K562 (cell line): ENCODE results near the gene CCDC194. TPM values are rescaled to one million over a fixed set of nuclear protein-coding genes. Genes with fewer than 3 reads are reported as not detected.

Source experiments
- ATAC-seq: fragments of 200-7000 bp; cut with Tn5 transposase; 3 replicates; pipeline ENCODE4 v1.9.1; 2020; ENCODE audit warnings: moderate library complexity
- BruUV-seq: library from RNA; stranded (reverse); fragments of 400-500 nt; replicated peaks from 2 replicates; lab custom pipeline; 2021; lab: Mats Ljungman, UMichigan
- CTCF ChIA-PET: fragments of 300-600 bp; formaldehyde crosslinking; extraction: SDS; loops from one replicate; lab custom pipeline; 2021; ENCODE audit warnings: low intra/inter-chr PET ratio; lab: Yijun Ruan, JAX
- POLR2A ChIA-PET: fragments of 300-600, 350-650 bp; sonication (Branson Sonifier 250); formaldehyde crosslinking; extraction: SDS; loops from one replicate; lab custom pipeline; 2021; ENCODE audit warnings: antibody characterized with exemption, inconsistent platforms; lab: Yijun Ruan, JAX
- DNase-seq, 4 experiments: peaks; one replicate each; pipeline versions ENCODE4 v3.0.0 to v3.0.0-alpha.2; 2011 to 2018; ENCODE audit warnings: low spot score in 3 of 4, mixed read lengths in 3 of 4; ENCODE audit errors: extremely low read depth in 1 of 4
- FAIRE-seq: peaks from 2 replicates; lab custom pipeline; 2011; peaks lifted over from hg19 to GRCh38; lab: Jason Lieb, UNC
- H2AFZ ChIP-seq: 2 replicates; pipeline ENCODE4 v1.6.0; 2011; ENCODE audit warnings: low read depth, low read length, control low read depth, inconsistent platforms
- H3K27ac ChIP-seq: fragments of 200-600 bp; 3 replicates; pipeline ENCODE4 v1.8.0; 2011; ENCODE audit warnings: low read depth, mild to moderate bottlenecking, control low read depth, inconsistent platforms, low read length, moderate library complexity, mixed read lengths; ENCODE audit errors: extremely low read depth
- H3K27me3 ChIP-seq, 2 experiments: fragments of 300-600 bp in 1 of 2; 2 replicates in 1 of 2; 3 replicates in 1 of 2; pipeline versions ENCODE4 v1.6.0 to v1.8.0; 2011; ENCODE audit warnings: inconsistent platforms in 2 of 2, low read length in 2 of 2, mild to moderate bottlenecking in 1 of 2, mixed read lengths in 1 of 2, moderate library complexity in 1 of 2; ENCODE audit not compliant: control insufficient read depth in 2 of 2, insufficient read depth in 2 of 2
- H3K36me3 ChIP-seq: fragments of 300-600 bp; 3 replicates; pipeline ENCODE4 v1.8.0; 2011; ENCODE audit warnings: mild to moderate bottlenecking, low read length, inconsistent platforms; ENCODE audit not compliant: control insufficient read depth, insufficient read depth
- H3K4me1 ChIP-seq, 2 experiments: fragments of 200-600 bp in 1 of 2; replicated peaks in 1 of 2; 2 replicates in 1 of 2; 3 replicates in 1 of 2; pipeline versions ENCODE4 v1.5.1 to v1.8.0; 2011; ENCODE audit warnings: inconsistent platforms in 2 of 2, low read length in 2 of 2, mild to moderate bottlenecking in 1 of 2, mixed read lengths in 1 of 2, moderate library complexity in 1 of 2; ENCODE audit not compliant: control insufficient read depth in 2 of 2, insufficient read depth in 2 of 2
- H3K4me2 ChIP-seq: 2 replicates; pipeline ENCODE4 v1.6.1; 2011; ENCODE audit warnings: low read length, control low read depth, inconsistent platforms, mixed read lengths; ENCODE audit not compliant: insufficient read depth
- H3K4me3 ChIP-seq: fragments of 200-600 bp; sonication (generic), shearing (Covaris generic); 2 replicates; pipeline ENCODE4 v1.5.1; 2016; ENCODE audit warnings: control low read depth, inconsistent platforms
- H3K79me2 ChIP-seq: fragments of 200-600 bp; 3 replicates; pipeline ENCODE4 v1.8.0; 2011; ENCODE audit warnings: low read length, inconsistent platforms; ENCODE audit not compliant: control insufficient read depth, insufficient read depth
- H3K9ac ChIP-seq, 2 experiments: 2 replicates each; pipeline versions ENCODE4 v1.6.0 to v1.6.1; 2011; ENCODE audit warnings: low read depth in 2 of 2, low read length in 2 of 2, control low read depth in 1 of 2, inconsistent platforms in 1 of 2, mild to moderate bottlenecking in 1 of 2, mixed read lengths in 1 of 2; ENCODE audit not compliant: insufficient read depth in 1 of 2
- H3K9me1 ChIP-seq: one replicate; pipeline ENCODE4 v1.6.0; 2011; ENCODE audit warnings: inconsistent platforms, mild to moderate bottlenecking, low read length, moderate library complexity; ENCODE audit not compliant: control insufficient read depth, insufficient read depth
- H3K9me3 ChIP-seq: replicated peaks from 2 replicates; pipeline ENCODE4 v1.5.1; 2011; ENCODE audit warnings: low read depth, low read length, inconsistent platforms; ENCODE audit not compliant: control insufficient read depth, insufficient read depth
- H4K20me1 ChIP-seq: replicated peaks from 2 replicates; pipeline ENCODE4 v1.6.1; 2011; ENCODE audit warnings: low read length, inconsistent platforms, mixed read lengths; ENCODE audit not compliant: control insufficient read depth, insufficient read depth
- COPS2 ChIP-seq: fragments of 450-650 bp; conservative IDR thresholded peaks from 2 replicates; pipeline ENCODE4 v1.6.1; 2016; ENCODE audit warnings: mild to moderate bottlenecking, moderate library complexity
- GTF2B ChIP-seq: IDR thresholded peaks from 2 replicates; pipeline ENCODE4 v1.6.1; 2011; ENCODE audit not compliant: insufficient read length; ENCODE audit errors: extremely low read depth
- HEY1 ChIP-seq: fragments of 250-450 bp; sonication (Bioruptor Pico); IDR thresholded peaks from 2 replicates; pipeline ENCODE4 v1.5.0; 2020; ENCODE audit warnings: mild to moderate bottlenecking, moderate library complexity, borderline replicate concordance
- HNRNPLL ChIP-seq: fragments of 200-400 bp; formaldehyde crosslinking; IDR thresholded peaks from 2 replicates; pipeline ENCODE4 v1.6.1; 2017; ENCODE audit warnings: low read length, low read depth, mild to moderate bottlenecking; ENCODE audit not compliant: poor library complexity, severe bottlenecking
- KAT2B ChIP-seq: IDR thresholded peaks from one replicate; pipeline ENCODE4 v1.6.1; 2012; ENCODE audit warnings: low read depth, mild to moderate bottlenecking, control low read depth, inconsistent platforms, low read length, moderate library complexity
- KLF1 ChIP-seq: fragments of 450-650 bp; IDR thresholded peaks from 2 replicates; pipeline ENCODE4 v1.6.1; 2016; ENCODE audit warnings: missing genetic modification characterization, missing compliant biosample characterization
- NFXL1 ChIP-seq: fragments of 450-650 bp; formaldehyde crosslinking; IDR thresholded peaks from 2 replicates; pipeline ENCODE4 v1.4.0; 2021; ENCODE audit warnings: mild to moderate bottlenecking
- NR4A1 ChIP-seq, 2 experiments: fragments of 250-450 bp in 1 of 2; fragments of 450-650 bp in 1 of 2; sonication (Bioruptor Pico) in 1 of 2; IDR thresholded peaks; 2 replicates each; pipeline versions ENCODE4 v1.4.0 to v1.6.1; 2016 to 2020; ENCODE audit warnings: mild to moderate bottlenecking in 2 of 2, missing compliant biosample characterization in 1 of 2, missing genetic modification characterization in 1 of 2, moderate library complexity in 1 of 2
- RFX7 ChIP-seq: fragments of 250-450 bp; sonication (Bioruptor Pico); IDR thresholded peaks from 2 replicates; pipeline ENCODE4 v1.5.1; 2021; ENCODE audit warnings: mild to moderate bottlenecking
- SOX6 ChIP-seq: fragments of 450-650 bp; IDR thresholded peaks from 2 replicates; pipeline ENCODE4 v1.6.1; 2014; ENCODE audit warnings: mild to moderate bottlenecking
- ZNF224 ChIP-seq: sonication (generic); formaldehyde crosslinking; IDR thresholded peaks from 2 replicates; pipeline ENCODE4 v1.8.0; 2022; ENCODE audit warnings: mild to moderate bottlenecking, missing genetic modification reagents
- ZNF764 ChIP-seq: fragments of 250-450 bp; sonication (Bioruptor Pico); IDR thresholded peaks from 2 replicates; pipeline ENCODE4 v1.4.0; 2020; ENCODE audit warnings: low read depth, mild to moderate bottlenecking, moderate library complexity
- WGBS: fragments of 100-300 bp; shearing (Covaris generic); methylation state at CpG from one replicate; pipeline ENCODE4 v1.1.6; 2016; ENCODE audit warnings: low coverage, mixed read lengths; ENCODE audit not compliant: insufficient coverage; ENCODE audit errors: missing lambda C conversion rate; 5-methylcytosine and 5-hydroxymethylcytosine counted together
- in situ Hi-C: fragments of 300-500 bp; cut with MboI; formaldehyde crosslinking; loops from 4 replicates; pipeline ENCODE4 v1.15.0; 2018; ENCODE audit warnings: inconsistent platforms, mixed read lengths
- intact Hi-C: fragments of 100-400 bp; cut with micrococcal nuclease; formaldehyde crosslinking; loops from 2 replicates; pipeline ENCODE4 v1.14.2; 2022
- polyA plus RNA-seq, 8 experiments: library from polyadenylated mRNA; depleted of rRNA in 4 of 8; stranded (reverse) in 5 of 8; unstranded in 3 of 8; fragments of >200 nt; fragmentation: Nextera tagmentation in 2 of 8; fragmentation: Illumina TruSeq in 1 of 8; extraction: Ambion mirVana in 2 of 8; extraction: Trizol in 1 of 8; gene quantifications; 2 replicates each; pipeline versions ENCODE4 v1.2.1 to v1.2.3, GENCODE V29; 2011 to 2014; ENCODE audit warnings: inconsistent platforms in 1 of 8, missing spikeins in 1 of 8
- total RNA-seq, 7 experiments: library from RNA; depleted of rRNA in 6 of 7; stranded (reverse); fragments of >200 nt in 6 of 7; fragmentation: Illumina TruSeq in 2 of 7; extraction: Trizol in 2 of 7; gene quantifications; 2 replicates each; pipeline versions ENCODE4 v1.2.1 to v1.2.3, GENCODE V29; 2011 to 2021; ENCODE audit warnings: low replicate concordance in 1 of 7
- TF ChIP-seq, protein P1 (sequence below): fragments of 250-450 bp; sonication (Bioruptor Pico); IDR thresholded peaks from 2 replicates; pipeline ENCODE4 v1.5.0; 2022; ENCODE audit warnings: mild to moderate bottlenecking
- TF ChIP-seq, protein P2 (sequence below): fragments of 250-450 bp; sonication (Bioruptor Pico); IDR thresholded peaks from 2 replicates; pipeline ENCODE4 v1.5.0; 2020; ENCODE audit warnings: mild to moderate bottlenecking

The CCDC194 gene
- total and polyA plus RNA-seq, 9 of the 15 experiments (the other 6 are each of a cell fraction or from before 2014, with no cell fraction given): 0.13 to 1.3 (median 0.39) TPM; not detected in 3

DNA sequence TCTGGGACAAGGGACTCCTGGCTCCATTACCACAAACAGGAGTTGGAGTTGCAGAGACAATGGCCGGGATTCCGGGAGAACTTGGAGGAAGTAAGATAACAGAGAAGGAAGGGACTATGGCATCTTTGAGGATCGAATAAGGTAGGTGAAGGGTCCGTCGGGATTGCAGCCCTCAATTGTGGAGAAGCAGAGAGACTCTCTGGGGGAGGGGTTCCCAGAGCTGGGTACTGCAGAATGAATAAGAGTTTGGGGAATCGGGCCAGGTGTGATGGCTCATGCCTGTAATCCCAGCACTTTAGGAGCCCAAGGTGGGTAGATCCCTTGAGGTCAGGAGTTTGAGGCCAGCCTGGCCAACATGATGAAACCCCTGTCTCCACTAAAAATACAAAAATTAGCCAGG, 7.6 kb upstream of the CCDC194 start:
- Histone ChIP-seq H3K4me2 (no peak overlapping the region), H2AFZ (no peak overlapping the region), H3K4me1 (peaks cover 17 to 42% of the 10 kb centered on the region in 2 experiments; a peak in 4 of 5 replicates), H3K27me3 (no peaks in the 10 kb centered on the region), H3K27ac (no peak overlapping the region), H3K36me3 (peaks cover 43% of the 10 kb centered on the region; the same call in 2 of the 3 replicates), H3K79me2 (peaks cover 47% of the 10 kb centered on the region), H3K4me3 (no peak overlapping the region), H4K20me1 (0 out of 2 replicates have a peak, but pooled peaks cover 3% of the 10 kb centered on the region), H3K9me1 (no peaks in the 10 kb centered on the region), H3K9me3 (no peaks in the 10 kb centered on the region), H3K9ac (no peak overlapping the region)
- TF ChIP-seq NFXL1 (CRISPR knock-in tag): no peak
- TF ChIP-seq, protein P1, sequence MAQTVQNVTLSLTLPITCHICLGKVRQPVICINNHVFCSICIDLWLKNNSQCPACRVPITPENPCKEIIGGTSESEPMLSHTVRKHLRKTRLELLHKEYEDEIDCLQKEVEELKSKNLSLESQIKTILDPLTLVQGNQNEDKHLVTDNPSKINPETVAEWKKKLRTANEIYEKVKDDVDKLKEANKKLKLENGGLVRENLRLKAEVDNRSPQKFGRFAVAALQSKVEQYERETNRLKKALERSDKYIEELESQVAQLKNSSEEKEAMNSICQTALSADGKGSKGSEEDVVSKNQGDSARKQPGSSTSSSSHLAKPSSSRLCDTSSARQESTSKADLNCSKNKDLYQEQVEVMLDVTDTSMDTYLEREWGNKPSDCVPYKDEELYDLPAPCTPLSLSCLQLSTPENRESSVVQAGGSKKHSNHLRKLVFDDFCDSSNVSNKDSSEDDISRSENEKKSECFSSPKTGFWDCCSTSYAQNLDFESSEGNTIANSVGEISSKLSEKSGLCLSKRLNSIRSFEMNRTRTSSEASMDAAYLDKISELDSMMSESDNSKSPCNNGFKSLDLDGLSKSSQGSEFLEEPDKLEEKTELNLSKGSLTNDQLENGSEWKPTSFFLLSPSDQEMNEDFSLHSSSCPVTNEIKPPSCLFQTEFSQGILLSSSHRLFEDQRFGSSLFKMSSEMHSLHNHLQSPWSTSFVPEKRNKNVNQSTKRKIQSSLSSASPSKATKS (CRISPR knock-in tag): no peak
- TF ChIP-seq NR4A1 (CRISPR knock-in tag; IDR thresholded peaks at IDR 0.05): no peak
- TF ChIP-seq NR4A1 (tag; IDR thresholded peaks at IDR 0.05): no peak
- no peak for TF ChIP-seq SOX6
- TF ChIP-seq COPS2: no peak
- TF ChIP-seq ZNF224: no peak
- TF ChIP-seq, protein P2, sequence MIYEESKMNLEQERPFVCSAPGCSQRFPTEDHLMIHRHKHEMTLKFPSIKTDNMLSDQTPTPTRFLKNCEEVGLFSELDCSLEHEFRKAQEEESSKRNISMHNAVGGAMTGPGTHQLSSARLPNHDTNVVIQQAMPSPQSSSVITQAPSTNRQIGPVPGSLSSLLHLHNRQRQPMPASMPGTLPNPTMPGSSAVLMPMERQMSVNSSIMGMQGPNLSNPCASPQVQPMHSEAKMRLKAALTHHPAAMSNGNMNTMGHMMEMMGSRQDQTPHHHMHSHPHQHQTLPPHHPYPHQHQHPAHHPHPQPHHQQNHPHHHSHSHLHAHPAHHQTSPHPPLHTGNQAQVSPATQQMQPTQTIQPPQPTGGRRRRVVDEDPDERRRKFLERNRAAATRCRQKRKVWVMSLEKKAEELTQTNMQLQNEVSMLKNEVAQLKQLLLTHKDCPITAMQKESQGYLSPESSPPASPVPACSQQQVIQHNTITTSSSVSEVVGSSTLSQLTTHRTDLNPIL (CRISPR knock-in tag): no peak
- no peak for TF ChIP-seq KLF1 (tag)
- no peak for TF ChIP-seq ZNF764 (CRISPR knock-in tag)
- TF ChIP-seq KAT2B: no peak
- no peak for TF ChIP-seq GTF2B
- TF ChIP-seq HNRNPLL: no peak
- TF ChIP-seq RFX7 (CRISPR knock-in tag): no peak
- TF ChIP-seq HEY1 (CRISPR knock-in tag): no peak
- ATAC-seq: no peak
- in situ Hi-C loops (no loop called here), intact Hi-C loops (no loop called here)
- FAIRE-seq: no peak
- ChIA-PET POLR2A (interaction anchor here (0.5 to 0.9 kb wide), 3 partner anchors 10 to 329 kb away, joined by 3 read pairs; no protein-coding TSS in a partner anchor), CTCF (no interaction called here)
- no TSS peak for BruUV-seq
- DNase-seq: no peak
- 97% methylated on average over 6 of the region's 6 CpGs for WGBS
